ENCODE data around the gene RAD54L. TPM values are rescaled to one million over a fixed set of nuclear protein-coding genes. Genes with fewer than 3 reads are reported as not detected.
A peak's percentile ranks its signal among the peaks of the same experiment; 100 is the strongest.

The RAD54L gene
- total and polyA plus RNA-seq, 7 donors, result 1.4 to 11.2 TPM; not detected in 5

DNA sequence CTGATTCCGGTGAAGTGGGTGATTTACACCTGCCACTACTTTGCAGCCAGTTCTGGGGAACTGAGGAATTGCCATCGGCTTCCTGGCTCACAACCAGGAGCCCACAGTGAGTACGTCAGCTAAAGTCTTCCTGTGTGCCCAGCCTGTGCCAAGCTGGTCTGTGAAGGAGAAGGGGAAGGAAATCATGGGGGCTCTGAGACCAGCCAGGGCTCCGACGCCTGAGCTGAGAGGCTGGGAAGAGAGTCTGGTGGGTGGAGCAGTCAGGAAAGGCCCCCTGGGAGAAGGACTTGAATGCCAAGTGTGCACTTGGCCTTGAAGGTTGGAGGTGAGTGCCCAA is 43.2 kb upstream of the RAD54L start:
- Histone ChIP-seq H3K4me1 (peaks cover 0 to 30% (median 22%) of the 10 kb centered on the region in 4 donors), H3K27ac (peak overlapping the region; percentile 80 to 90 (median 85)), H3K4me3 (peak overlapping the region; percentile 66 to 87 (median 73)), H3K36me3 (no peaks in the 10 kb centered on the region), H3K9me3 (no peaks in the 10 kb centered on the region), H3K27me3 (no peaks in the 10 kb centered on the region)
- TF ChIP-seq POLR2A (IDR thresholded peaks at IDR 0.05) (no peak), POLR2AphosphoS5 (IDR thresholded peaks at IDR 0.05) (no peak), EP300 (IDR thresholded peaks at IDR 0.05) (no peak)
- TF ChIP-seq, protein P1, sequence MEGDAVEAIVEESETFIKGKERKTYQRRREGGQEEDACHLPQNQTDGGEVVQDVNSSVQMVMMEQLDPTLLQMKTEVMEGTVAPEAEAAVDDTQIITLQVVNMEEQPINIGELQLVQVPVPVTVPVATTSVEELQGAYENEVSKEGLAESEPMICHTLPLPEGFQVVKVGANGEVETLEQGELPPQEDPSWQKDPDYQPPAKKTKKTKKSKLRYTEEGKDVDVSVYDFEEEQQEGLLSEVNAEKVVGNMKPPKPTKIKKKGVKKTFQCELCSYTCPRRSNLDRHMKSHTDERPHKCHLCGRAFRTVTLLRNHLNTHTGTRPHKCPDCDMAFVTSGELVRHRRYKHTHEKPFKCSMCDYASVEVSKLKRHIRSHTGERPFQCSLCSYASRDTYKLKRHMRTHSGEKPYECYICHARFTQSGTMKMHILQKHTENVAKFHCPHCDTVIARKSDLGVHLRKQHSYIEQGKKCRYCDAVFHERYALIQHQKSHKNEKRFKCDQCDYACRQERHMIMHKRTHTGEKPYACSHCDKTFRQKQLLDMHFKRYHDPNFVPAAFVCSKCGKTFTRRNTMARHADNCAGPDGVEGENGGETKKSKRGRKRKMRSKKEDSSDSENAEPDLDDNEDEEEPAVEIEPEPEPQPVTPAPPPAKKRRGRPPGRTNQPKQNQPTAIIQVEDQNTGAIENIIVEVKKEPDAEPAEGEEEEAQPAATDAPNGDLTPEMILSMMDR (IDR thresholded peaks at IDR 0.05), result no peak
- DNase-seq, result peak; percentile 68
- intact Hi-C loops (cut with DNase I), result no loop called here
- WGBS, 2 donors, result 51 to 78% methylated on average over 5 of the region's 5 CpGs

GRCh38 chr1:46205141-46205540 is 42.4 kb upstream of the RAD54L start:
- intact Hi-C loops (cut with DNase I), result no loop called here
- no peaks in the 10 kb centered on the region for H3K36me3 ChIP-seq
- H3K27me3 ChIP-seq, result no peaks in the 10 kb centered on the region
- WGBS, 2 donors, result 71 to 86% methylated on average over 3 of the region's 3 CpGs
- TF ChIP-seq, protein P1 (IDR thresholded peaks at IDR 0.05), result no peak
- TF ChIP-seq POLR2A (IDR thresholded peaks at IDR 0.05) (no peak), POLR2AphosphoS5 (IDR thresholded peaks at IDR 0.05) (no peak), EP300 (IDR thresholded peaks at IDR 0.05) (no peak)
- H3K27ac ChIP-seq, result peak overlapping the region; percentile 80 to 90 (median 85)
- no peaks in the 10 kb centered on the region for H3K9me3 ChIP-seq
- no peak for DNase-seq
- peaks cover 0 to 30% (median 22%) of the 10 kb centered on the region in 4 donors for H3K4me1 ChIP-seq
- peak overlapping the region in 1 of 4 donors; percentile 77 for H3K4me3 ChIP-seq

- TF ChIP-seq POLR2AphosphoS5 (IDR thresholded peaks at IDR 0.05) (no peak), POLR2A (IDR thresholded peaks at IDR 0.05) (no peak), EP300 (IDR thresholded peaks at IDR 0.05) (no peak)
- TF ChIP-seq, protein P1 (IDR thresholded peaks at IDR 0.05), result no peak
- no peak for DNase-seq
- no peaks in the 10 kb centered on the region for H3K36me3 ChIP-seq
- H3K27ac ChIP-seq, result peak overlapping the region; percentile 2 to 90 (median 85)
- H3K27me3 ChIP-seq, result no peaks in the 10 kb centered on the region
- H3K4me3 ChIP-seq, result no peak overlapping the region
- intact Hi-C loops (cut with DNase I), result no loop called here
- no peaks in the 10 kb centered on the region for H3K9me3 ChIP-seq
- WGBS, 2 donors, result 61 to 76% methylated on average over 3 of the region's 3 CpGs
- peaks cover 0 to 30% (median 22%) of the 10 kb centered on the region in 4 donors for H3K4me1 ChIP-seq
These were observed 41.8 kb upstream of the RAD54L start for GRCh38 chr1:46205791-46206190.

DNA sequence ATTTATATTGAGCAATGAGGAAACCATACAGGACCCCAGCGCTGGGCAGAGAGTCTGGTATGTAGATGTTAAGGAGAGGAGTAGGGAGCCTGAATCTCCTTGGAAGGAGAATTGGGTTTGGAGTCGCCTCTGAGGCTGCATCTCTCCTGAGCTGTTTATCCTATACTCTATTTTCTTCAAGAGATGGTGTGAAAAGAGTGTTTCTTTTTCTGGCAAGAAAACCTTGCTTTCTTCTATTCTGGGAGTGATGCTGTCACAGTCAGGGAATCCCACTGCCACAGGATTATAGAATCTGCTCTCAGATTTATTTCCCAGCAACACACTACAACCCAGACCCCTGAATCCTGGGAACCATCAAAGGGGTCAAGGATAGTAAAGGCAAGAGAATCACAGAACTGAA is 41.2 kb upstream of the RAD54L start:
- Histone ChIP-seq H3K4me1 (peaks cover 0 to 30% (median 22%) of the 10 kb centered on the region in 4 donors), H3K9me3 (no peaks in the 10 kb centered on the region), H3K27ac (peak overlapping the region in 1 of 4 donors; percentile 2), H3K27me3 (no peaks in the 10 kb centered on the region), H3K36me3 (no peaks in the 10 kb centered on the region), H3K4me3 (no peak overlapping the region)
- 85 to 89% methylated on average over 2 of the region's 2 CpGs for WGBS, 2 donors
- TF ChIP-seq EP300 (IDR thresholded peaks at IDR 0.05), result no peak
- no peak for TF ChIP-seq POLR2A (IDR thresholded peaks at IDR 0.05)
- TF ChIP-seq POLR2AphosphoS5 (IDR thresholded peaks at IDR 0.05), result no peak
- TF ChIP-seq, protein P1 (IDR thresholded peaks at IDR 0.05), result no peak
- intact Hi-C loops (cut with DNase I), result no loop called here
- DNase-seq, result no peak

GRCh38 chr1:46210561-46210960 is 37.0 kb upstream of the RAD54L start:
- Histone ChIP-seq H3K27me3 (no peaks in the 10 kb centered on the region), H3K36me3 (no peaks in the 10 kb centered on the region), H3K4me1 (peaks cover 0 to 7% (median under 1%) of the 10 kb centered on the region in 4 donors), H3K4me3 (no peak overlapping the region), H3K27ac (no peak overlapping the region), H3K9me3 (no peaks in the 10 kb centered on the region)
- no peak for DNase-seq
- TF ChIP-seq EP300 (IDR thresholded peaks at IDR 0.05), result no peak
- TF ChIP-seq POLR2A (IDR thresholded peaks at IDR 0.05), result no peak
- TF ChIP-seq POLR2AphosphoS5 (IDR thresholded peaks at IDR 0.05), result no peak
- 92 to 93% methylated on average over 3 of the region's 3 CpGs for WGBS, 2 donors
- intact Hi-C loops (cut with DNase I), result no loop called here

Measured in sigmoid colon (tissue), 7 donors.